Measurements from ENCODE around the gene ATRNL1. TPM values are rescaled to one million over a fixed set of nuclear protein-coding genes. Genes with fewer than 3 reads are reported as not detected.

ATRNL1 gene
- total RNA-seq, 2 experiments from 2014 or later, result not detected

DNA sequence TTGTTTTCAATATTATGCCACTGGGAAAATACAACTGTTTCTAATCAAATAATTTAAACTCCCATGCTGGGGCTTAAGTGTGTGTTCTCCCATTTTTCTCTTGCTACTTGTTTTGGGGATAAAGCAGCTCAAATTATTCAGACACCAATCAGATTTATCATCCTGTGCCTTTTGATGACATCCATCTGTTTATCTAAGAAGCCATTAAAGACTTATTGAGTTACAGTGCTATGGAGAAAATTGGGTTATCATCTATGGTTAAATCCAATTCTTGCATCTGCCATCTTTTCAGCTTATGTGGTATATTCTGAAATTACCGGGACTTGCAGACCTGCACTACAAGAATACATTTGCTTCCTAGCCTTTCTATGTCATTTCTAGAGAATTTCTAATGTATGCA, 778.7 kb downstream of the ATRNL1 start:
- H3K4me1 ChIP-seq (ENCODE audit: insufficient read depth, low read length, poor library complexity, severe bottlenecking), result no peaks in the 10 kb centered on the region
- POLR2A ChIA-PET, result no interaction called here
- CTCF ChIA-PET (ENCODE audit: unreplicated experiment), result no interaction called here

DNA sequence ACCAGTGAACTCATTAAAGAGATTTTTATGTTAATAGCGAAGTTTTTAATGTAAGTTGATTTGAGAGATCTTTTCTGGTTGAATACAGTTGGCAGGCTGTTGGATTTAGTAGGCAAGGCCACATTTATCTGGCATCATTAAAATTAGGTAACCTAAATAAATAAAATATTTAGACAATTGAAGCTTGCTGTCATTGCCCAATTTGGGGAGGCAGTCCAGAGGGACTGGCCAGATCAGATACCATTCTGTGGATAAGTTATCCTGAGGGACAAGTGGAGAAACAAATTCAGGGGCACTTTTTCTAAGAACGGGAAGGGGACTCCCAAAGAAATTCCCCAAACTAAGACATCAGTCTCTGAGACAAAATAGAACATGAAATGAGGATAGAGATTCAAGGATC, 782.0 kb downstream of the ATRNL1 start:
- Histone ChIP-seq H3K9me2 (ENCODE audit: insufficient read depth, low read length) (no peaks in the 10 kb centered on the region), H3K36me3 (ENCODE audit: insufficient read depth, low read length) (no peaks in the 10 kb centered on the region), H3K4me2 (ENCODE audit: low read length) (no peak overlapping the region), H3K4me1 (ENCODE audit: insufficient read depth, low read length, poor library complexity, severe bottlenecking) (no peaks in the 10 kb centered on the region), H3K9me3 (ENCODE audit: low read length) (no peaks in the 10 kb centered on the region), H3K79me2 (ENCODE audit: insufficient read depth, low read depth, low read length) (no peaks in the 10 kb centered on the region), H2AFZ (ENCODE audit: low read length) (no peak overlapping the region), H3K4me3 (ENCODE audit: low read depth, low read length, poor library complexity, severe bottlenecking) (no peak overlapping the region), H3K27ac (ENCODE audit: low read depth, low read length, poor library complexity, severe bottlenecking) (no peak overlapping the region), H4K20me1 (ENCODE audit: insufficient read depth, low read length) (no peaks in the 10 kb centered on the region)
- BruUV-seq (replicated peaks), result no TSS peak
- TF ChIP-seq EZH2phosphoT487 (IDR thresholded peaks at IDR 0.05; ENCODE audit: borderline replicate concordance, low read depth, low read length), result no peak
- TF ChIP-seq, protein P1, sequence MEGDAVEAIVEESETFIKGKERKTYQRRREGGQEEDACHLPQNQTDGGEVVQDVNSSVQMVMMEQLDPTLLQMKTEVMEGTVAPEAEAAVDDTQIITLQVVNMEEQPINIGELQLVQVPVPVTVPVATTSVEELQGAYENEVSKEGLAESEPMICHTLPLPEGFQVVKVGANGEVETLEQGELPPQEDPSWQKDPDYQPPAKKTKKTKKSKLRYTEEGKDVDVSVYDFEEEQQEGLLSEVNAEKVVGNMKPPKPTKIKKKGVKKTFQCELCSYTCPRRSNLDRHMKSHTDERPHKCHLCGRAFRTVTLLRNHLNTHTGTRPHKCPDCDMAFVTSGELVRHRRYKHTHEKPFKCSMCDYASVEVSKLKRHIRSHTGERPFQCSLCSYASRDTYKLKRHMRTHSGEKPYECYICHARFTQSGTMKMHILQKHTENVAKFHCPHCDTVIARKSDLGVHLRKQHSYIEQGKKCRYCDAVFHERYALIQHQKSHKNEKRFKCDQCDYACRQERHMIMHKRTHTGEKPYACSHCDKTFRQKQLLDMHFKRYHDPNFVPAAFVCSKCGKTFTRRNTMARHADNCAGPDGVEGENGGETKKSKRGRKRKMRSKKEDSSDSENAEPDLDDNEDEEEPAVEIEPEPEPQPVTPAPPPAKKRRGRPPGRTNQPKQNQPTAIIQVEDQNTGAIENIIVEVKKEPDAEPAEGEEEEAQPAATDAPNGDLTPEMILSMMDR (conservative IDR thresholded peaks at IDR 0.05; ENCODE audit: low read length), result no peak
- intact Hi-C loops (cut with micrococcal nuclease; ENCODE audit: unreplicated experiment), result no loop called here
- CTCF ChIA-PET (ENCODE audit: unreplicated experiment), result no interaction called here
- DNase-seq (ENCODE audit: low spot score), result no peak
- POLR2A ChIA-PET, result no interaction called here

More for the DNA sequence above, 778.7 kb downstream of the ATRNL1 start:
- Histone ChIP-seq H3K27ac (ENCODE audit: low read depth, low read length, poor library complexity, severe bottlenecking) (no peak overlapping the region), H3K9me2 (ENCODE audit: insufficient read depth, low read length) (no peaks in the 10 kb centered on the region), H3K9me3 (ENCODE audit: low read length) (no peaks in the 10 kb centered on the region), H3K4me3 (ENCODE audit: low read depth, low read length, poor library complexity, severe bottlenecking) (no peak overlapping the region), H4K20me1 (ENCODE audit: insufficient read depth, low read length) (no peaks in the 10 kb centered on the region), H2AFZ (ENCODE audit: low read length) (no peak overlapping the region), H3K4me2 (ENCODE audit: low read length) (no peak overlapping the region), H3K79me2 (ENCODE audit: insufficient read depth, low read depth, low read length) (no peaks in the 10 kb centered on the region), H3K36me3 (ENCODE audit: insufficient read depth, low read length) (no peaks in the 10 kb centered on the region)
- intact Hi-C loops (cut with micrococcal nuclease; ENCODE audit: unreplicated experiment), result no loop called here
- TF ChIP-seq EZH2phosphoT487 (IDR thresholded peaks at IDR 0.05; ENCODE audit: borderline replicate concordance, low read depth, low read length), result no peak
- TF ChIP-seq, protein P1 (conservative IDR thresholded peaks at IDR 0.05; ENCODE audit: low read length), result no peak
- no TSS peak for BruUV-seq (replicated peaks)
- no peak for DNase-seq (ENCODE audit: low spot score)

DNA sequence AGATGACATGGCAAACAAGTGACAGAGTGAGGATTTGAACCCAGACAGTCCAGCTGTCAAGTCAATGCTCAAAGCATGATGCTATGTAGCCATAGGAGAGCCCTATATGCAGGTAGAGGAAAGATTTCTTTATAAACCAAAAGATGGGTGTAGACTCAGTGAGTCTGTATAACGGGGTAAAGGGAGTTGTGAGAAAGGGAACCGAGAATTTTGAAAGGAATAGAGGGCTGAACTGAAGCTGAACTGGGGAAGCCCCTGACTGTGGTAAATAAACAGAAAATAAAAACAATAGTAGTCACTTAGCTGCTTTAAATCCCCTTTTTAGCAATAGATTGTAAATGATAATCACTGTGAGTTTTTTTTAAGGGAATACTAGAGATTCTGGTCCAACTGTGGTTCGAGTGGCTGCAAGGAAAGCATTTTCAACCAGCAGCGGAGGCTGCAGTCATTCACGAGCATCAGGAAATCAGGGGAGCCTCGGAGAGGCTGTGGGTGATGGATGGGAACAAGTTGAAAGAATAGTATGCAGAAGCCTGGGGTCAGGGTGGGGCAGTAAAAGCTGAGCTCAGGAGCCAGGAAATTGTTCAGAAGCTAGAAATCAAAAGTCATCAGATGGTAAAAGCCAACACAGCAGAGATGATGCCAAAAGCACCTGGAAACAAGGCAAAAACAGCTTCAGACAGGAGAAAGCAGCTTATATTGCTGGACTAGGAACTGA, 786.4 kb downstream of the ATRNL1 start:
- CTCF ChIA-PET (ENCODE audit: unreplicated experiment), result no interaction called here

More for the DNA sequence above, 786.4 kb downstream of the ATRNL1 start:
- no peak for DNase-seq (ENCODE audit: low spot score)
- Histone ChIP-seq H3K4me2 (ENCODE audit: low read length) (no peak overlapping the region), H3K4me1 (ENCODE audit: insufficient read depth, low read length, poor library complexity, severe bottlenecking) (no peaks in the 10 kb centered on the region), H3K4me3 (ENCODE audit: low read depth, low read length, poor library complexity, severe bottlenecking) (no peak overlapping the region), H3K36me3 (ENCODE audit: insufficient read depth, low read length) (no peaks in the 10 kb centered on the region), H3K9me2 (ENCODE audit: insufficient read depth, low read length) (no peaks in the 10 kb centered on the region), H2AFZ (ENCODE audit: low read length) (no peak overlapping the region), H4K20me1 (ENCODE audit: insufficient read depth, low read length) (no peaks in the 10 kb centered on the region), H3K79me2 (ENCODE audit: insufficient read depth, low read depth, low read length) (no peaks in the 10 kb centered on the region), H3K27ac (ENCODE audit: low read depth, low read length, poor library complexity, severe bottlenecking) (no peak overlapping the region), H3K9me3 (ENCODE audit: low read length) (no peaks in the 10 kb centered on the region)
- TF ChIP-seq, protein P1 (conservative IDR thresholded peaks at IDR 0.05; ENCODE audit: low read length), result no peak
- TF ChIP-seq EZH2phosphoT487 (IDR thresholded peaks at IDR 0.05; ENCODE audit: borderline replicate concordance, low read depth, low read length), result no peak
- BruUV-seq (replicated peaks), result no TSS peak
- POLR2A ChIA-PET, result no interaction called here
- intact Hi-C loops (cut with micrococcal nuclease; ENCODE audit: unreplicated experiment), result no loop called here
